HEK293 (cell line): ENCODE data around the gene RGL2.
A peak's percentile ranks its signal among the peaks of the same experiment; 100 is the strongest.

ENCODE experiments used
- AEBP2 ChIP-seq: fragments of 450-650 bp; formaldehyde crosslinking; IDR thresholded peaks from 2 replicates; pipeline ENCODE4 v1.5.1; 2016; ENCODE audit warnings: missing biosample characterization, missing genetic modification characterization, borderline replicate concordance
- FEZF1 ChIP-seq: fragments of 450-650 bp; formaldehyde crosslinking; IDR thresholded peaks from 2 replicates; pipeline ENCODE4 v1.5.1; 2016; ENCODE audit warnings: missing biosample characterization, missing genetic modification characterization
- HIC1 ChIP-seq: fragments of 450-650 bp; formaldehyde crosslinking; IDR thresholded peaks from 2 replicates; pipeline ENCODE4 v1.5.1; 2016; ENCODE audit warnings: missing biosample characterization, missing genetic modification characterization
- HOXA7 ChIP-seq: sonication (generic); formaldehyde crosslinking; IDR thresholded peaks from 2 replicates; pipeline ENCODE4 v1.8.1; 2022; ENCODE audit warnings: missing genetic modification reagents, borderline replicate concordance
- IKZF3 ChIP-seq: fragments of 450-650 bp; IDR thresholded peaks from 2 replicates; pipeline ENCODE4 v1.5.0; 2018; ENCODE audit warnings: missing biosample characterization, mild to moderate bottlenecking, missing genetic modification characterization, moderate library complexity
- KLF17 ChIP-seq: fragments of 450-650 bp; formaldehyde crosslinking; IDR thresholded peaks from 2 replicates; pipeline ENCODE4 v1.5.1; 2016; ENCODE audit warnings: missing biosample characterization, missing genetic modification characterization
- KLF9 ChIP-seq: fragments of 450-650 bp; formaldehyde crosslinking; IDR thresholded peaks from 2 replicates; pipeline ENCODE4 v1.5.1; 2016; ENCODE audit warnings: missing biosample characterization, missing genetic modification characterization, low read depth
- PRDM1 ChIP-seq: fragments of 450-650 bp; formaldehyde crosslinking; IDR thresholded peaks from 2 replicates; pipeline ENCODE4; 2016; ENCODE audit warnings: missing biosample characterization, missing genetic modification characterization
- PRDM10 ChIP-seq: fragments of 450-650 bp; formaldehyde crosslinking; IDR thresholded peaks from 2 replicates; pipeline ENCODE4 v1.5.1; 2016; ENCODE audit warnings: missing biosample characterization, missing genetic modification characterization
- SCRT1 ChIP-seq: fragments of 450-650 bp; formaldehyde crosslinking; IDR thresholded peaks from 2 replicates; pipeline ENCODE4 v1.5.1; 2016; ENCODE audit warnings: missing biosample characterization, missing genetic modification characterization, borderline replicate concordance
- SP7 ChIP-seq: fragments of 450-650 bp; formaldehyde crosslinking; IDR thresholded peaks from 2 replicates; pipeline ENCODE4 v1.5.1; 2016; ENCODE audit warnings: missing biosample characterization, missing genetic modification characterization
- WT1 ChIP-seq: fragments of 450-650 bp; formaldehyde crosslinking; IDR thresholded peaks from 2 replicates; pipeline ENCODE4 v1.5.1; 2016; ENCODE audit warnings: missing biosample characterization, missing genetic modification characterization
- ZBTB8A ChIP-seq: fragments of 450-650 bp; formaldehyde crosslinking; IDR thresholded peaks from 2 replicates; pipeline ENCODE4 v1.5.1; 2016; ENCODE audit warnings: missing biosample characterization, missing genetic modification characterization
- ZFP69B ChIP-seq: fragments of 450-650 bp; formaldehyde crosslinking; IDR thresholded peaks from 2 replicates; pipeline ENCODE4 v1.5.1; 2016; ENCODE audit warnings: missing biosample characterization, missing genetic modification characterization
- ZNF10 ChIP-seq: fragments of 450-650 bp; formaldehyde crosslinking; IDR thresholded peaks from 2 replicates; pipeline ENCODE4 v1.5.1; 2017; ENCODE audit warnings: missing biosample characterization, missing genetic modification characterization
- ZNF112 ChIP-seq: fragments of 450-650 bp; formaldehyde crosslinking; IDR thresholded peaks from 2 replicates; pipeline ENCODE4 v1.5.0; 2017; ENCODE audit warnings: missing biosample characterization, missing genetic modification characterization
- ZNF121 ChIP-seq: fragments of 450-650 bp; formaldehyde crosslinking; IDR thresholded peaks from 2 replicates; pipeline ENCODE4 v1.5.1; 2016; ENCODE audit warnings: missing biosample characterization, missing genetic modification characterization
- ZNF138 ChIP-seq: fragments of 450-650 bp; formaldehyde crosslinking; IDR thresholded peaks from 2 replicates; pipeline ENCODE4 v1.5.1; 2016; ENCODE audit warnings: missing biosample characterization, missing genetic modification characterization, borderline replicate concordance
- ZNF174 ChIP-seq: fragments of 450-650 bp; formaldehyde crosslinking; IDR thresholded peaks from 2 replicates; pipeline ENCODE4 v1.5.0; 2017; ENCODE audit warnings: missing biosample characterization, mild to moderate bottlenecking, missing genetic modification characterization
- ZNF292 ChIP-seq: fragments of 450-650 bp; formaldehyde crosslinking; IDR thresholded peaks from 2 replicates; pipeline ENCODE4 v1.5.1; 2016; ENCODE audit warnings: low read depth, missing biosample characterization, missing genetic modification characterization, borderline replicate concordance
- ZNF302 ChIP-seq: fragments of 450-650 bp; formaldehyde crosslinking; IDR thresholded peaks from 2 replicates; pipeline ENCODE4 v1.5.1; 2016; ENCODE audit warnings: missing biosample characterization, missing genetic modification characterization, low read depth
- ZNF473 ChIP-seq: fragments of 450-650 bp; formaldehyde crosslinking; IDR thresholded peaks from 2 replicates; pipeline ENCODE4 v1.5.1; 2017; ENCODE audit warnings: missing biosample characterization, missing genetic modification characterization
- ZNF555 ChIP-seq: fragments of 450-650 bp; formaldehyde crosslinking; conservative IDR thresholded peaks from 2 replicates; pipeline ENCODE4 v1.5.1; 2017; ENCODE audit warnings: missing biosample characterization, mild to moderate bottlenecking, missing genetic modification characterization, inconsistent platforms
- ZNF558 ChIP-seq: fragments of 450-650 bp; formaldehyde crosslinking; IDR thresholded peaks from 2 replicates; pipeline ENCODE4 v1.5.1; 2016; ENCODE audit warnings: missing biosample characterization, missing genetic modification characterization
- ZNF600 ChIP-seq: fragments of 450-650 bp; formaldehyde crosslinking; IDR thresholded peaks from 2 replicates; pipeline ENCODE4 v1.5.1; 2016; ENCODE audit warnings: missing biosample characterization, missing genetic modification characterization
- ZNF610 ChIP-seq: fragments of 450-650 bp; formaldehyde crosslinking; IDR thresholded peaks from 2 replicates; pipeline ENCODE4 v1.5.1; 2016; ENCODE audit warnings: missing biosample characterization, missing genetic modification characterization, borderline replicate concordance
- ZNF664 ChIP-seq: fragments of 450-650 bp; formaldehyde crosslinking; IDR thresholded peaks from 2 replicates; pipeline ENCODE4 v1.5.1; 2016; ENCODE audit warnings: missing biosample characterization, missing genetic modification characterization
- ZNF830 ChIP-seq: fragments of 450-650 bp; IDR thresholded peaks from 2 replicates; pipeline ENCODE4 v1.5.0; 2018; ENCODE audit warnings: missing biosample characterization, missing genetic modification characterization, low read depth, mild to moderate bottlenecking, moderate library complexity
- ZXDB ChIP-seq: fragments of 450-650 bp; formaldehyde crosslinking; IDR thresholded peaks from 2 replicates; pipeline ENCODE4 v1.5.1; 2016; ENCODE audit warnings: missing biosample characterization, missing genetic modification characterization

Gene RGL2

GRCh38 chr6:33248932-33249731 lies 49.6 kb downstream of the RGL2 start (continued):
- 0 out of 2 replicates have a peak, but pooled peaks have one; percentile 8 for TF ChIP-seq ZNF600 (tag by site-specific recombination)
- no peak for TF ChIP-seq ZNF138 (tag by site-specific recombination)
- TF ChIP-seq ZXDB (tag by site-specific recombination): peak; percentile 39
- no peak for TF ChIP-seq KLF17 (tag by site-specific recombination)
- no peak for TF ChIP-seq ZNF555 (tag by site-specific recombination)
- TF ChIP-seq ZNF664 (tag by site-specific recombination): no peak
- TF ChIP-seq ZNF292 (tag by site-specific recombination): no peak
- TF ChIP-seq KLF9 (tag by site-specific recombination): peak; percentile 19; the same call in 1 of the 2 replicates
- TF ChIP-seq WT1 (tag by site-specific recombination): no peak; the same call in 1 of the 2 replicates
- TF ChIP-seq AEBP2 (tag by site-specific recombination): no peak
- TF ChIP-seq FEZF1: no peak
- no peak for TF ChIP-seq ZNF174
- TF ChIP-seq ZNF830 (tag by site-specific recombination): no peak
- TF ChIP-seq ZNF473: no peak
- peak; percentile 86 for TF ChIP-seq PRDM10 (tag by site-specific recombination)
- no peak for TF ChIP-seq ZNF302 (tag by site-specific recombination)
- no peak for TF ChIP-seq PRDM1
- TF ChIP-seq SCRT1: no peak
- TF ChIP-seq SP7: peak; percentile 10; the same call in 1 of the 2 replicates
- TF ChIP-seq HOXA7 (CRISPR knock-in tag): no peak
- no peak for TF ChIP-seq ZNF121 (tag by site-specific recombination)
- TF ChIP-seq HIC1 (tag by site-specific recombination): peak; percentile 95
- TF ChIP-seq IKZF3 (tag by site-specific recombination): peak; percentile 96
- TF ChIP-seq ZNF558: no peak
- no peak for TF ChIP-seq ZNF10 (tag by site-specific recombination)
- peak; percentile 28; the same call in 1 of the 2 replicates for TF ChIP-seq ZBTB8A (tag by site-specific recombination)
- TF ChIP-seq ZNF610 (tag by site-specific recombination): peak; percentile 97
- no peak for TF ChIP-seq ZFP69B (tag by site-specific recombination)
- no peak for TF ChIP-seq ZNF112
